Vagina (tissue), 2 donors: ENCODE data around the gene AKAP8L. TPM values are rescaled to one million over a fixed set of nuclear protein-coding genes. Genes with fewer than 3 reads are reported as not detected.
A peak's percentile ranks its signal among the peaks of the same experiment; 100 is the strongest.

Experiments
- DNase-seq, 2 donors: peaks; one replicate each; pipeline ENCODE4 v3.0.0-alpha.2; 2017; ENCODE audit errors: extremely low spot score in 2 of 2
- H3K27ac ChIP-seq: fragments of 200-600 bp; sonication (generic); one replicate; pipeline ENCODE4 v1.5.1; 2019
- H3K27me3 ChIP-seq: fragments of 200-600 bp; sonication (generic); one replicate; pipeline ENCODE4 v1.5.1; 2019
- H3K36me3 ChIP-seq, 2 donors: fragments of 200-600 bp; sonication (generic); one replicate each; pipeline ENCODE4 v1.5.1; 2017 to 2019
- H3K4me1 ChIP-seq: fragments of 200-600 bp; sonication (generic); one replicate; pipeline ENCODE4 v1.5.1; 2019
- H3K4me3 ChIP-seq, 2 donors: fragments of 200-600 bp; sonication (generic); 1 replicate in 1 of 2; 2 replicates in 1 of 2; pipeline ENCODE4 v1.5.1; 2016 to 2019
- H3K9me3 ChIP-seq: fragments of 200-600 bp; sonication (generic); one replicate; pipeline ENCODE4 v1.5.1; 2019
- CTCF ChIP-seq, 3 experiments: fragments of 450-650 bp in 2 of 3; fragments of 200-600 bp in 1 of 3; sonication (generic) in 1 of 3; IDR thresholded peaks; one replicate each; pipeline ENCODE4 v1.5.1; 2017 to 2019; ENCODE audit warnings: antibody characterized with exemption in 3 of 3, mild to moderate bottlenecking in 2 of 3, moderate library complexity in 2 of 3
- POLR2A ChIP-seq, 2 donors: fragments of 450-650 bp; IDR thresholded peaks; one replicate each; pipeline ENCODE4 v1.6.1; 2017; ENCODE audit warnings: antibody characterized with exemption in 2 of 2, mild to moderate bottlenecking in 2 of 2, moderate library complexity in 2 of 2
- POLR2AphosphoS5 ChIP-seq, 2 donors: sonication (generic); formaldehyde crosslinking; IDR thresholded peaks; one replicate each; pipeline ENCODE4 v1.9.0; 2017; ENCODE audit warnings: antibody characterized with exemption in 2 of 2, mild to moderate bottlenecking in 2 of 2, low read depth in 1 of 2; ENCODE audit not compliant: insufficient read depth in 1 of 2
- intact Hi-C: fragments of 100-400 bp; cut with DNase I; formaldehyde crosslinking; loops from one replicate; pipeline ENCODE4 v1.15.1; 2023
- total RNA-seq: library from RNA; depleted of rRNA; stranded (reverse); fragments of >200 nt; gene quantifications from one replicate; pipeline ENCODE4 v1.2.3, GENCODE V29; 2016

AKAP8L gene
- total RNA-seq, 1 donor from 2014 or later: 127 TPM

GRCh38 chr19:15456441-15456840 lies 37.7 kb upstream of the AKAP8L start:
- Histone ChIP-seq H3K36me3 (no peaks in the 10 kb centered on the region), H3K27ac (no peak overlapping the region), H3K9me3 (no peaks in the 10 kb centered on the region), H3K4me1 (peaks cover 32% of the 10 kb centered on the region), H3K4me3 (no peak overlapping the region), H3K27me3 (no peaks in the 10 kb centered on the region)
- TF ChIP-seq CTCF (IDR thresholded peaks at IDR 0.05) (no peak), POLR2AphosphoS5 (IDR thresholded peaks at IDR 0.05; ENCODE audit: insufficient read depth in 1 of 2, low read depth in 1 of 2) (no peak), POLR2A (IDR thresholded peaks at IDR 0.05) (no peak)
- DNase-seq: no peak
- intact Hi-C loops: loop anchor here (10.0 kb wide), 1 partner anchor 98 kb away; no protein-coding TSS in a partner anchor

- Histone ChIP-seq H3K27ac (no peak overlapping the region), H3K9me3 (no peaks in the 10 kb centered on the region), H3K4me1 (peaks cover 32% of the 10 kb centered on the region), H3K4me3 (no peak overlapping the region), H3K27me3 (no peaks in the 10 kb centered on the region), H3K36me3 (no peaks in the 10 kb centered on the region)
- intact Hi-C loops: loop anchor here (10.0 kb wide), 1 partner anchor 99 kb away; no protein-coding TSS in a partner anchor
- TF ChIP-seq POLR2A (IDR thresholded peaks at IDR 0.05) (no peak), CTCF (IDR thresholded peaks at IDR 0.05) (no peak), POLR2AphosphoS5 (IDR thresholded peaks at IDR 0.05; ENCODE audit: insufficient read depth in 1 of 2, low read depth in 1 of 2) (no peak)
- DNase-seq: no peak
Measured at GRCh38 chr19:15455996-15456395, 37.2 kb upstream of the AKAP8L start.

DNA sequence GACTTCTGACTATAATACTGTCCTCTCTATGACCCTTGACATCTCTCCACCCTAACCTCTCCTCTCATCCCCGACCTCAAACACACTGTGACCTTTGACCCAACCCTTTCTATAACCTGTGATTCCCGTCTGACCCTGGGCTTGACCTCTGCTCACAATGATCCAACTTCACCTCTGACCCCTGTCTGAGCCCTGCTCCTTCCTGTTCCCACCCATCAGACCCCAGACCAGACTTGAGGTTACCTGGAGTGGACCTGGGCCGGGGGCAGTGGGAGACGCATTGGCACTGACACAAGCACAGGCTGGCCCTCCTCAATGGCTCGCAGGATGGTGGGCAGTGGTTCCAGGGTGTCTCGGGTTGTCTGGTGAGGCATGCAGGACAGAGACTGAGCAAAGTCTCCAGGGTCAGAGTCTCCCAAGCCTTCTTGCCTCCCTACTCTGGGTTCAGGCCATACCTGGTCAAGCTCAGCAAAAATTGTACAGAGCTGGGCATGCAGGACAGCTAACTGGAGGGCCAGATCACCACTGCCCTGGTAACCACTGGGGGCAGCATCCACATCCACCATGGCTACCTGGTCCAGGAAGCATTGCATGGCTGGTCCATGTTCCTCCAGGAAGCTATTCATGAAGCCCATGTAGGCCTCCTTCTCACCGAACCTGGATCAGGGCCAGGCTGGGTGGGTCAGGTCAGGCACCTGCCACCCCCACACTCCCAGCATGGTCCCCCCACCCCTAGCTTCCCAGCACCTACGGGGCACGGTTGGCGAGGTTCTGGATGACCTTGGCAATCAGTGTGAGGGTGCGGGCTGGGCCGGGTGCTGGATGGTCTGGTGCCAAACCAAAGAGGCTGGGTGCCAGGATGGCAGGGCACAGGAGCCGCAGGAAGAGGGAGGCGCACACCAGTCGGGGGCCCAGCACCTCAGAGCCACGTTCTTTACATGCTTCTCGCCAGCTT lies 35.4 kb upstream of the AKAP8L start:
- Histone ChIP-seq H3K4me1 (peaks cover 35% of the 10 kb centered on the region), H3K4me3 (no peak overlapping the region), H3K27ac (no peak overlapping the region), H3K27me3 (no peaks in the 10 kb centered on the region), H3K36me3 (no peaks in the 10 kb centered on the region), H3K9me3 (no peaks in the 10 kb centered on the region)
- intact Hi-C loops: loop anchor here (10.0 kb wide), 1 partner anchor 101 kb away; no protein-coding TSS in a partner anchor
- TF ChIP-seq CTCF (IDR thresholded peaks at IDR 0.05): no peak
- TF ChIP-seq POLR2AphosphoS5 (IDR thresholded peaks at IDR 0.05; ENCODE audit: insufficient read depth in 1 of 2, low read depth in 1 of 2): no peak
- TF ChIP-seq POLR2A (IDR thresholded peaks at IDR 0.05): no peak
- DNase-seq: no peak

DNA sequence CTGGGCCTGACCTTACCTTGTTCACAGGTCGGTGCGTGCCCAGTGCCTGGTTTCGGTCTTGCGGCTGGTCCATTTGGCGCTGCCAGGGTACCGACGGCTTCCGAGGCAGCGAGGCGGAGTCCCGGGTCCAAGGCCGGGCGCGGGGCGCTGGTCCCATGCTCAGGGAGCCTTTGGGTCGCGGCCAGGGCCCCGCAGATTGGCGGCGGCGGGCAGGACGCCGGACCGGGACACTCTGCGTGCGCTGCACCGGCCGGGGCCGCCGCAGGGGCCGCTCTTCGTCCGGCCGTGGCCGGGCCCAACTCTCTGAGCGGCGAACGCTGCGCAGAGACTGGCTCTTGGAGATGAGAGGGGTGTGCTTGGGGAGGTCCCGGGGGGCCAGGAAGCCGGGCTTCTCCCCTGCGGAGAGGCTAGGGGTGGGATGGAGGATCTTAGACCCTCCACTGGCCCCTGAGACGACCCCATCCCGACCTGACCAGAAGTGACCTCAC lies 34.3 kb upstream of the AKAP8L start:
- no peak for DNase-seq
- Histone ChIP-seq H3K36me3 (no peaks in the 10 kb centered on the region), H3K9me3 (no peaks in the 10 kb centered on the region), H3K27me3 (no peaks in the 10 kb centered on the region), H3K4me3 (peak overlapping the region; percentile 46 to 53), H3K4me1 (peaks cover 42% of the 10 kb centered on the region), H3K27ac (peak overlapping the region; percentile 63)
- intact Hi-C loops: loop anchor here (10.0 kb wide), 1 partner anchor 102 kb away; no protein-coding TSS in a partner anchor
- TF ChIP-seq CTCF (IDR thresholded peaks at IDR 0.05): no peak
- TF ChIP-seq POLR2AphosphoS5 (IDR thresholded peaks at IDR 0.05; ENCODE audit: insufficient read depth in 1 of 2, low read depth in 1 of 2): no peak
